ENCODE results near the gene GGA1.

Gene GGA1

DNA sequence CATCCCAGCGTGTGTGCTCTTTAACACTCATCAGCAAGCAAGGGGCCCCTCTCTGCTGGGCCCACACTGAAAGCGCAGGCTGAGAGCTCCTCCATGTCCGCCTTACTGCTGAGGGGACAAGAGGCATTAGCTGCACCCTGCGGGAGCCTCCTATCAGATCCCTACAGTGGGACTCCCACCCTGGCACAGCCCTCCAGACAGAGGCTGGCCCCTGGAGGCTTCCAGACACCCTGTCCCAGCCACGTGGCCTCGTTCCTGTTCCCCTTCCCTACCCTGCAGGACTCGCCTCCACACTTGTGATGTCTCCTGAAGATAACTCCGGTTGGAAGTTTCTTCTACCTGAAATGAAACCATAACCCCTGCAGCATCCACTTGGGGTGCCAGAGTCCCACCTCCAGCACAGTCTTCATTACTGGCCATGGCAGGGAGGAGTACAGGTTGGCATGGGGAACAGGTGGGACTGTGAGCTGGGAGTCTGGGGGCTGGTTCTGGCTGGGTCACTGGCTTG is 25.8 kb downstream of the GGA1 start:
- no peaks in the 10 kb centered on the region for H3K9me3 ChIP-seq (ENCODE audit: control insufficient read depth, low read length)
- no peaks in the 10 kb centered on the region for H3K27me3 ChIP-seq (replicated peaks; ENCODE audit: control insufficient read depth, insufficient read depth, low read length)
- H3K4me3 ChIP-seq (ENCODE audit: low read length) = peak overlapping the region; percentile 71
- H3K9ac ChIP-seq (ENCODE audit: low read length) = peak overlapping the region; percentile 84
- peaks cover 54% of the 10 kb centered on the region for H3K4me1 ChIP-seq (ENCODE audit: control insufficient read depth, insufficient read depth, low read length)
- H3K36me3 ChIP-seq (ENCODE audit: control insufficient read depth, insufficient read depth, low read length, severe bottlenecking) = peaks cover 17% of the 10 kb centered on the region
- DNase-seq (ENCODE audit: low read depth) = peak; percentile 24

DNA sequence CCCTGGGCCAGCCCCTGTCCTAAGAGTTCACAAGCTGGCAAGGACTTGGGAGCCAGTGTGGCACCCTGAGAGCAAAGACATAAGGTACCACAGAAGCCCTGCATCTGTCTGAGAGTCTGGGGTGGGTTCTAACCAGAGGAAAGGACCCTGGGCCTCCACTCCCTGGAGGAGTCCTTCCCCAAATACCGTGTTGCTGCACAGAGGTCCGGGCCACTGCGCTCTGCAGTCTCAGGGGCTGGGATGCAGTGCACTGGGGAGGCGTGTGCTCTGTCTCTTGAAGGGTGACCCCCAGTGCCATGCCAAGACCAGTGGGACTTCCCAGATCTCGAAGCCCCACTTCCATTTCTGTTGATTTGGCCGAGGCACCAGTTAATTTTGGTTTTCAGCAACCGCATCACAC is 26.5 kb downstream of the GGA1 start:
- H3K4me1 ChIP-seq (ENCODE audit: control insufficient read depth, insufficient read depth, low read length) = peaks cover 54% of the 10 kb centered on the region
- H3K4me3 ChIP-seq (ENCODE audit: low read length) = no peak overlapping the region
- H3K36me3 ChIP-seq (ENCODE audit: control insufficient read depth, insufficient read depth, low read length, severe bottlenecking) = peaks cover 10% of the 10 kb centered on the region
- H3K9me3 ChIP-seq (ENCODE audit: control insufficient read depth, low read length) = no peaks in the 10 kb centered on the region
- H3K27me3 ChIP-seq (replicated peaks; ENCODE audit: control insufficient read depth, insufficient read depth, low read length) = no peaks in the 10 kb centered on the region
- H3K9ac ChIP-seq (ENCODE audit: low read length) = peak overlapping the region; percentile 84
- no peak for DNase-seq (ENCODE audit: low read depth)

DNA sequence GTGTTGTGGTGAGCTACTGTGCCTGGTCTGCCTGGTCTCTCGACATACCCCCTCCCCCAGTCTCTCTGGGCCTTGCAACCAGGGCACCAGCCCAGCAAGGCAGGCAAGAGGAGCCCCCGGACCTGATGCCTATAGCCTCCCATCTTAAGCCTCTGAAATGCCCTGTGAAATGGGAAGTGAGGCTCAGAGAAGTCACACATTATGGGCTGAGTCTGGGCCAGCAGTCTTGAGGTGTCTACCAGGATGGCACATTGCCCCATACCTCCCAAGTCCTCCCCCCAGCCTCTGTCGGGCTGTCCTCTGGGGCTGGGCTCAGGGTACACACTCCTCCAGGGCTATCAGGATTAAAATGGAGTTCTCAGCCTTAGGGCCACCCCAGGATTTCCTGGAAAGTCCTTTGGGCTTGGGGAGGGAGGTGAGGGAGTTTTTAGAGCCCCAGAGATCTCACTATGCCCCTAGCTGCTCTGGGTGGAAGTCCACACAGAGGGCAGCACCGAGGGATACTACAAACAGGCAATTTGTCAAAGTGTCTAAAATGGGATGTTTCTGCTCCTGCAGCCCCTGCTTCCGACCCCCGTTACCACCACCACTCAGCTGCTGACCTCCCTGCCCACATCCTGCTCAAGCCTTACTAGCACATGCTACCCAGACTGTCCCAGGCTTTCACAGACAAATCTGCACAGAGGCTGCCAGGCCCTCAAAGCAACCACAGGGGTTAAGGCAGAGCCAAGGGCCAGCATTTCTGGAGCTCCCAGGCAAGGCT is 27.7 kb downstream of the GGA1 start:
- Histone ChIP-seq H3K4me3 (ENCODE audit: low read length) (no peak overlapping the region), H3K9ac (ENCODE audit: low read length) (no peak overlapping the region), H3K27me3 (replicated peaks; ENCODE audit: control insufficient read depth, insufficient read depth, low read length) (no peaks in the 10 kb centered on the region), H3K4me1 (ENCODE audit: control insufficient read depth, insufficient read depth, low read length) (peaks cover 61% of the 10 kb centered on the region), H3K9me3 (ENCODE audit: control insufficient read depth, low read length) (no peaks in the 10 kb centered on the region), H3K36me3 (ENCODE audit: control insufficient read depth, insufficient read depth, low read length, severe bottlenecking) (peaks cover 4% of the 10 kb centered on the region)
- DNase-seq (ENCODE audit: low read depth) = peak; percentile 28

DNA sequence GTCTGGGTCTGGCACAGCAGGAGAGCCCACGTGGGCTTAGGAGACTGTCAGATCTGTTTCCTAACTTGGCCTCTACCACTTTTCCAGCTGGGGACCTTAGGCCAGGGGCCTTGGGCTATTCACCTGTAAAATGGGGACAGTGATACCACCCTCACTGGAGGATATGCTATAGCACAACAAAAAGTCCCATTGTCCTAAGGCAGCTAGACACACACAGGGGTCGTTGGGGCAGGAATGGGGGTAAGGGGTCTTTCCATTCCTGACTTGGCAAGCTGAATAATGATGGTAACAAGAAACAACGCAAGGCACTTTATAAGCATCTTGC is 28.3 kb downstream of the GGA1 start:
- no peak for DNase-seq (ENCODE audit: low read depth)
- H3K4me3 ChIP-seq (ENCODE audit: low read length) = no peak overlapping the region
- peaks cover 64% of the 10 kb centered on the region for H3K4me1 ChIP-seq (ENCODE audit: control insufficient read depth, insufficient read depth, low read length)
- no peaks in the 10 kb centered on the region for H3K9me3 ChIP-seq (ENCODE audit: control insufficient read depth, low read length)
- H3K9ac ChIP-seq (ENCODE audit: low read length) = no peak overlapping the region
- H3K36me3 ChIP-seq (ENCODE audit: control insufficient read depth, insufficient read depth, low read length, severe bottlenecking) = no peaks in the 10 kb centered on the region
- H3K27me3 ChIP-seq (replicated peaks; ENCODE audit: control insufficient read depth, insufficient read depth, low read length) = no peaks in the 10 kb centered on the region

DNA sequence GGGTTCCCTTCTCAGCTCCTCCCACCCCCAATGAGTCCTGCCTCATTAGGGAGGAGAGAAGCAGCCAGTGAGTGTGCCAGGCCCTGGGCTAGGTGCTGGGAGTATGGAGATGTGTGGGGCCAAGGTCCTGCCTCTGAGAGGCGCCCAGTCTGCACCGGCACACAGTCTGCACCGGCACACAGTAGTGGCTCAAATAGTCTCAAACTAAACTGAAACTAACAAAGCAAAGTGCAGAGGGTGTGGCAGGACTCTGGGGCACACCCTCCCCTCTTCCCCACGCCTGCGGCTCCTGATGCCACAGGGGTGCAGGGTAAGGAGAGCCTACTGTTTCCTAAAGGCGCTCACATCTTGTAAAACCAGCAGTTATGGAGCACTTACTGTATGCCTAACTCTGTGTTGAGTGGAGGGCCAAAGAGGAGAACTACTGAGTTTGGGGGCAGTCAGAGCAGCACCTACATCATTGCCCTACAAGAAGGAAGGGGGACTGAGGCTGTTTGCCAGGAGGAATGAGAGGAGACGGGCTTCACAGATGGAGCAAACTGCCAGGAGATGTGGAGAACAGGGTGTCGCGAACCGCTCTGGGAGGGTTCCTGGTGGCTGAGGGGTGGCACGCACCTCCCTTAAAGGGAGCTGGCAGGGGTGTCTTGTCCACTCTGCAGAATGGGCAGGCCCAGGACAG is 29.9 kb downstream of the GGA1 start:
- H3K9me3 ChIP-seq (ENCODE audit: control insufficient read depth, low read length) = no peaks in the 10 kb centered on the region
- H3K36me3 ChIP-seq (ENCODE audit: control insufficient read depth, insufficient read depth, low read length, severe bottlenecking) = no peaks in the 10 kb centered on the region
- no peaks in the 10 kb centered on the region for H3K27me3 ChIP-seq (replicated peaks; ENCODE audit: control insufficient read depth, insufficient read depth, low read length)
- H3K9ac ChIP-seq (ENCODE audit: low read length) = peak overlapping the region; percentile 64
- no peak for DNase-seq (ENCODE audit: low read depth)
- H3K4me3 ChIP-seq (ENCODE audit: low read length) = peak overlapping the region; percentile 78
- peaks cover 53% of the 10 kb centered on the region for H3K4me1 ChIP-seq (ENCODE audit: control insufficient read depth, insufficient read depth, low read length)

DNA sequence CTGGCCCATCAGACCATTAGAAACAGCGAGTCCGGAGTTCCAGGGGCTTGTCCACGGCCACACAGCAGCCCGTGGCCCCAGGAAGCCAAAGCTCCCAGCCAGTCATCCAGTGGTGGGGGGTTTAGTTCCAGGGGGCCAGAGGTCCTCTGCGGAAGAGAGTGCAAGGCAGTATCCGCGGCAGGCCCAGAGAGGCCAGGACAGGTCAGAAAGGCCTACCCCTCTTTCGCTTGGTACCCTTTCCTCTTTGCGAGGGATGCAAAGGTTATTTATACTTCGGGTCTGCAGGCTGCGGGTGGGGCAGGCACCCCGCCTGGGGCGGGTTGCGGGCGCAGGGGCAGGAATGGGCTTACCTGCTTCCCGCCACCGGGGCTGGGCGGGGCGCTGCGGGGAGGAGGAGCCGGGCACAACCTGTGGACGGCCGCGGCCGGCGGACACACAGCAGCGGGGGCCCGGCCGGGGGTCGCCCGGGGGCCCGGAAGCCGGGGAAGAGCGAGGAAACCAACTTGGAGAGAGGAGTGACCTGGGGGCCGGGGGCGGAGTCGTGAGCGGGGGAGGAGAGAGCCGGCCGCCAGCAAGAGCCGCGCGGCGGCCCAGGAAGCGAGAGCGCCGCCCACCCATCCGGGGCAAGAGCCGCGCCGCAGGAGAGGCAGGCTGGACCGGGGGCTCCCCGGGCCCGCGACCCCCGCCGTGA is 30.6 kb downstream of the GGA1 start, which contains the start of gene SH3BP1:
TSS of gene SH3BP1 (plus strand) at position 600 of the 691 bp plus-strand sequence. CDS start 119 bp downstream, outside the sequence.
- no peaks in the 10 kb centered on the region for H3K36me3 ChIP-seq (ENCODE audit: control insufficient read depth, insufficient read depth, low read length, severe bottlenecking)
- peaks cover 46% of the 10 kb centered on the region for H3K4me1 ChIP-seq (ENCODE audit: control insufficient read depth, insufficient read depth, low read length)
- peak; percentile 74 for DNase-seq (ENCODE audit: low read depth)

GRCh38 chr22:37639771-37640590 is 31.3 kb downstream of the GGA1 start:
- Histone ChIP-seq H3K9me3 (ENCODE audit: control insufficient read depth, low read length) (no peaks in the 10 kb centered on the region), H3K4me1 (ENCODE audit: control insufficient read depth, insufficient read depth, low read length) (peaks cover 38% of the 10 kb centered on the region), H3K36me3 (ENCODE audit: control insufficient read depth, insufficient read depth, low read length, severe bottlenecking) (no peaks in the 10 kb centered on the region), H3K4me3 (ENCODE audit: low read length) (peak overlapping the region; percentile 78), H3K27me3 (replicated peaks; ENCODE audit: control insufficient read depth, insufficient read depth, low read length) (no peaks in the 10 kb centered on the region), H3K9ac (ENCODE audit: low read length) (peak overlapping the region; percentile 75)
- peak; percentile 39 for DNase-seq (ENCODE audit: low read depth)

More for the DNA sequence above, 30.6 kb downstream of the GGA1 start, which contains the start of gene SH3BP1:
- Histone ChIP-seq H3K9ac (ENCODE audit: low read length) (peak within 1 kb of the TSS; percentile 75), H3K4me3 (ENCODE audit: low read length) (peak within 1 kb of the TSS; percentile 78), H3K9me3 (ENCODE audit: control insufficient read depth, low read length) (no peaks in the 10 kb centered on the region), H3K27me3 (replicated peaks; ENCODE audit: control insufficient read depth, insufficient read depth, low read length) (no peaks in the 10 kb centered on the region)

DNA sequence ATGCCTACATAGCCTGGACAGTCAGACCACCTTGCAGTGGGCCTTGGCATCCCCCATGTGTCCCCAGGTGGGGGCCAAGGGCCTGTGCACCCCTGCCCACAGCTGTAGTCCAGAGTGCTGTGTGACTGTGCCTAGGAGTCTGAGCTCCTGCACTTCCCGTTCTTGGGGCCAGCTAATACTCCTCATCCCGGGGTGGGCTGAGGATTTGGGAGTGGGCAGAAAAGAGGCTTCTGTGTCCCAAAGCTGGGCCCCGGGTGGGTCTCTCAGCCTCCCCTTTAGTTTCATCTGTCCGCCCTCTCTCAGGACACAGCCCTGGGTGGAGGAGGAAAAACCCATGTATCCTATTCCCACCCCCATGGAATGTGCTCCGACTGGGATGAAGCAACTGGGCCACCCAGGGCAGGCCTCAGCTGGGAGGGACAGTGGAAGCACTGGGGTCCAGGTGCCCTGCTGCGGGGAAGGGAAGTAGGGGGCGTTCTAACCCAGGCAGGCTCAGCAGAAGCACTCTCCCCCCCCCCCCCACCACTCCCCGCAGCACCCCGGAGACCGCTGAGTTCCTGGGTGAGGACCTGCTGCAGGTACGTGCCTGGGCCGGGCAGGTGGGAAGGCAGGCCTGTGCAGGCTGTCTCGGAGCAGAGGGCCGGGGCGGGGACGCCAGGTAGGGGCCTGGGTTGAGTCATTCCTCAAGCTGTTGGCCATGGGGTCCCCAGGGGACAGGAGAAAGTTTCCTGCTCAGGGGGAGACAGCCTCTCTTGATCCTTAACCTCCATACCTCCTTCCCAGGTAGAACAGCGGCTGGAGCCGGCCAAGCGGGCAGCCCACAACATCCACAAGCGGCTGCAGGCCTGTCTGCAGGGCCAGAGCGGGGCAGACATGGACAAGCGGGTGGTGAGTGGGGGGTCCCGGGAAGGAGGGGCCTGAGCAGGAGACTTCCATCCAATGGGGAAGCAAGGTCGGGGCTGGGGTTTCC is 32.2 kb downstream of the GGA1 start:
- Histone ChIP-seq H3K36me3 (ENCODE audit: control insufficient read depth, insufficient read depth, low read length, severe bottlenecking) (no peaks in the 10 kb centered on the region), H3K4me1 (ENCODE audit: control insufficient read depth, insufficient read depth, low read length) (peaks cover 32% of the 10 kb centered on the region), H3K27me3 (replicated peaks; ENCODE audit: control insufficient read depth, insufficient read depth, low read length) (no peaks in the 10 kb centered on the region), H3K9me3 (ENCODE audit: control insufficient read depth, low read length) (no peaks in the 10 kb centered on the region), H3K4me3 (ENCODE audit: low read length) (peak overlapping the region; percentile 66), H3K9ac (ENCODE audit: low read length) (peak overlapping the region; percentile 61)
- no peak for DNase-seq (ENCODE audit: low read depth)

- Histone ChIP-seq H3K27me3 (replicated peaks; ENCODE audit: control insufficient read depth, insufficient read depth, low read length) (no peaks in the 10 kb centered on the region), H3K36me3 (ENCODE audit: control insufficient read depth, insufficient read depth, low read length, severe bottlenecking) (no peaks in the 10 kb centered on the region), H3K4me3 (ENCODE audit: low read length) (no peak overlapping the region), H3K4me1 (ENCODE audit: control insufficient read depth, insufficient read depth, low read length) (peaks cover 26% of the 10 kb centered on the region), H3K9me3 (ENCODE audit: control insufficient read depth, low read length) (no peaks in the 10 kb centered on the region), H3K9ac (ENCODE audit: low read length) (no peak overlapping the region)
- DNase-seq (ENCODE audit: low read depth) = no peak
Observed at GRCh38 chr22:37641561-37641949, 32.9 kb downstream of the GGA1 start.
